COLO668 (cell line): ENCODE measurements around the gene FRMD4A.

Source experiments
- DNase-seq: peaks from one replicate; lab custom pipeline; 2025; ENCODE audit not compliant: unreplicated experiment; lab: John Stamatoyannopoulos, UW

Gene FRMD4A

GRCh38 chr10:14294347-14295059, 36.2 kb downstream of the FRMD4A start:
- no peak for DNase-seq

- DNase-seq, result no peak
These were observed 37.2 kb downstream of the FRMD4A start for GRCh38 chr10:14293526-14293925.

- no peak for DNase-seq
These were observed 39.4 kb downstream of the FRMD4A start for GRCh38 chr10:14291296-14291695.

- no peak for DNase-seq
These were observed 44.7 kb downstream of the FRMD4A start for GRCh38 chr10:14285941-14286560.

- no peak for DNase-seq
These were observed 48.4 kb downstream of the FRMD4A start for GRCh38 chr10:14282276-14282675.

GRCh38 chr10:14278533-14278932, 52.2 kb downstream of the FRMD4A start:
- DNase-seq, result no peak

GRCh38 chr10:14276210-14276609, 54.5 kb downstream of the FRMD4A start:
- no peak for DNase-seq

- no peak for DNase-seq
These were observed 59.1 kb downstream of the FRMD4A start for GRCh38 chr10:14271621-14272020.

GRCh38 chr10:14270370-14270769, 60.4 kb downstream of the FRMD4A start:
- DNase-seq, result no peak

GRCh38 chr10:14265709-14266108, 65.0 kb downstream of the FRMD4A start:
- no peak for DNase-seq

- no peak for DNase-seq
These were observed 67.8 kb downstream of the FRMD4A start for GRCh38 chr10:14262836-14263425.

- no peak for DNase-seq
These were observed 69.4 kb downstream of the FRMD4A start for GRCh38 chr10:14261336-14261735.

GRCh38 chr10:14259696-14260566, 70.8 kb downstream of the FRMD4A start:
- DNase-seq, result peak; percentile 10

GRCh38 chr10:14254368-14254767, 76.4 kb downstream of the FRMD4A start:
- no peak for DNase-seq

- no peak for DNase-seq
These were observed 77.0 kb downstream of the FRMD4A start for GRCh38 chr10:14253711-14254110.

- DNase-seq, result no peak
These were observed 77.6 kb downstream of the FRMD4A start for GRCh38 chr10:14253079-14253478.

- DNase-seq, result no peak
These were observed 80.1 kb downstream of the FRMD4A start for GRCh38 chr10:14250496-14251076.

GRCh38 chr10:14247377-14248116, 83.2 kb downstream of the FRMD4A start:
- DNase-seq, result no peak

GRCh38 chr10:14244801-14245211, 85.9 kb downstream of the FRMD4A start:
- no peak for DNase-seq

- DNase-seq, result no peak
These were observed 86.6 kb downstream of the FRMD4A start for GRCh38 chr10:14244147-14244546.
